ENCODE data around the gene DLL4.

DLL4 gene

DNA sequence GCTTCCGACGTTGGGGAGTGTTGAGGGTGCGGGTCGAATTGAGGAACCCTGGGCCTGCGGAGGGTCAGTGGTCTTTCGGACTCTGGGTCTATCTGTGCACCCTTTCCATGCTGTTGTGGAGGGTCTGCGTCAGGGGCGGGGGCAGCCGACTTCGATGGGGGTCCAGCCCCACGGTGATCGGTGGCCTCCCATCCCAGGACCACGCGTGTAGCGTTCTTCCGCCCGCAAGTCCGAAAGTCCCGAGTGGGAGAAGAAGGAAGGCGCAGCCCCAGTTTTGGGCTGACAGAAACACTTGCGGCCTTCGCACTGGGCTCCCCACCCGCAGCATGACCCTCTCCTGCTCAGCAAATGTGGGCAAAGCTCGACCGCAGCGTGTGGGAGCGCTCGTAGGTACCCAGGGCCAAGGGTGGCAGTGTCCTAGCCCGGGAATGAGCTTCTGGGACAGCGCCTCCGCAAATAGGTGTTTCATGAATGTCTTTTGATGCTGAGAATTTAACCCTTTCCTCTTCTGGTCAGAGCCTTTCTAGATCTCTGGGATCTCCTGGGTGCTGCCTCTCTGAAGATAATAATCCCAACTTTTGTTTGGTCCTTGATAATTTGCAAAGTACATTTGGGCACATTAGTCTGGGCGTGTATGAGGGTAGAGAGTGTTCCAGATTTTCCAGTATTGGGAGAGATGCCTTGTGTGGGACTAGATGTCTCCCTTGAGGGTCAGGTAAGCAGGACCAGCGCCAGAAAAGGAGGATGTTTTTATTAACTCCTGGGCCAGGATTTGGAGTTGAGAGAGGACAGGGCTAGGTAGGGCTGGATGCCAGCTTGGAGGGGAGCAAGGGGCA is 2.3 kb upstream of the DLL4 start:
- no peak for DNase-seq (ENCODE audit: low spot score)

DNA sequence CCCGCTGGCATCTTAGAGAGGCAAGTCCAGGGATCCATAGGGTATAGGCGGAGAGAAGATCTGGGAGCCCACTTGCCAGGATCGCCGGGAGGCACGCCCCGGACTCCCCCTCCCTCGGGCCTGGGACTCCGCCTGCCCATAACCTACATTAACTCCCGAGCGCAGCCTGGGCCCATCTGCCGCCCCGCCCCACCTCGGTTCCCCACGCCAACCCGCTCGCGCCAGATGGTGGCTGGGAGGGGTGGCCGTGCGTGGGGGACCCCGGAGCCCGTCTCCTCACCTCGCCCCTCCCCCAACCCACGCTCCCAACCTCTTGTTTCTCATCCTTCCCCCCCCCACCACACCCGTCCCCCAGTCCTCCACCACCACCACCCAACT is 1.7 kb upstream of the DLL4 start:
- DNase-seq (ENCODE audit: low spot score): no peak

DNA sequence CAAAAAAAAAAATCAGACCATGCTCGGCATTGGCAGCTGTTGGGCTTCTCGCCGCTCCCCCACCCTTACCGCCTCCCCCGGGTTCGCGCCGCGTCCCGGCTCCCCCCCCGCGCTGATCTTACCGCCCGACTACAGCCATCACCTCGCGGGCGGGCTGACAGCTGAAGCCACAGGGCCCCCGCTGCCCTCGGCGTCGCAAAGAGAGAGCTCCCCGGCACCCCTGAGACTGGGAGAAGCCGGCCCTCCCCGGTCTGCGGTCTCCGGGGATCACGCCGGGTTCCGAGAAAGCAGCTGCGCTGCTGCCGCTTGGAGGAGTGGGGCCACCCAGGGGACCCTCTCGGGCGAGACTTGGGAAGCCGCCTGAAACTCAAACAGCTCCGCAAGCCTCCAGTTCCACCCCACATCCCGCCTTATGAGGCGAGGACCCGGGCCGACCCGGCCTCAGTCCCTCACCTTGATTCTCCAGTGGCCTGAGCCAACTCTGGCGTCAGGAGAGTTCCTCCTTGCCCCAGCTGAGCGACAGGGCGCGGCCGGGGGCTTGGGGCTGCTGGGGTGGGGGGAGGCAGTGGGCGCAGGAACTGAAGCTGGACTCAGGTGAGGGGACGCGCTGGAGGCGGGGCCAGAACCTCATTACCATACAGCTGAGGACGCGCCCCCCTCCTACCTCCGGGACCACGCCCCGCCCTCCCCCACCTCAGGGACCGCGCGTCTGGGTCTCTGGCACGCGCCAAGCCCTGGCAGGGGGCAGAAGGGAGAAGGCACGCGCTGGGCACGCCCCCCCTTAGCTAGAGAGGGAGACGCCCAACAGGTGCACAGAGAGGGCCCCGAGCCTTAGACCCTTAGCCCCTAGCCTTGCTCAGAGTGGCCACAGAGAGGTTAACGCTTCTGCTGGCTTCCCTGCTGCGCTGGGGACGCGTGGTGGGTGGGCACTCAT is 1.0 kb upstream of the DLL4 start:
- DNase-seq (ENCODE audit: low spot score): no peak

DNA sequence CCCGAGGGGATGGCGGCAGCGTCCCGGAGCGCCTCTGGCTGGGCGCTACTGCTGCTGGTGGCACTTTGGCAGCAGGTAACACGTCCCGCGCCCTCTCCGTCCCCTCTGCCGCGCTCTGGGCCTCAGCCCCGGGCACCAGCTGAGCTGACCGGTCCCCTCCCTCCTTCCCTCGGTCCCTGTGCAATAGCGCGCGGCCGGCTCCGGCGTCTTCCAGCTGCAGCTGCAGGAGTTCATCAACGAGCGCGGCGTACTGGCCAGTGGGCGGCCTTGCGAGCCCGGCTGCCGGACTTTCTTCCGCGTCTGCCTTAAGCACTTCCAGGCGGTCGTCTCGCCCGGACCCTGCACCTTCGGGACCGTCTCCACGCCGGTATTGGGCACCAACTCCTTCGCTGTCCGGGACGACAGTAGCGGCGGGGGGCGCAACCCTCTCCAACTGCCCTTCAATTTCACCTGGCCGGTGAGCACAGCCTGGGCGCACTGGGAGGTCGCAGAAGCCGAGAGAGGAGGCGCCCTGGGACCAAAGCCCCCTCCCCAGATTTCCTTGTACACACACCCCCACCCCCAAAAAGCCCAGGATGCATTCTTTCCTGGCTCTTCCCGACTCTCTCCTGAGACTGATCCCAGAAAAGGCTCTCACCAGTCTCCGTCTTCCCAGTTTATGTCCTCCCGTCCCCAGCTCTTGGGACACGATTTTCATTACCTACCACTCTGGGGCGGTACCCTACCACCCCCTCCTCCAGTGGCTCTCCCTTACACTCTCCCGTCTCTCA is 705 bp downstream of the DLL4 start:
- DNase-seq (ENCODE audit: low spot score): peak; percentile 54

DNA sequence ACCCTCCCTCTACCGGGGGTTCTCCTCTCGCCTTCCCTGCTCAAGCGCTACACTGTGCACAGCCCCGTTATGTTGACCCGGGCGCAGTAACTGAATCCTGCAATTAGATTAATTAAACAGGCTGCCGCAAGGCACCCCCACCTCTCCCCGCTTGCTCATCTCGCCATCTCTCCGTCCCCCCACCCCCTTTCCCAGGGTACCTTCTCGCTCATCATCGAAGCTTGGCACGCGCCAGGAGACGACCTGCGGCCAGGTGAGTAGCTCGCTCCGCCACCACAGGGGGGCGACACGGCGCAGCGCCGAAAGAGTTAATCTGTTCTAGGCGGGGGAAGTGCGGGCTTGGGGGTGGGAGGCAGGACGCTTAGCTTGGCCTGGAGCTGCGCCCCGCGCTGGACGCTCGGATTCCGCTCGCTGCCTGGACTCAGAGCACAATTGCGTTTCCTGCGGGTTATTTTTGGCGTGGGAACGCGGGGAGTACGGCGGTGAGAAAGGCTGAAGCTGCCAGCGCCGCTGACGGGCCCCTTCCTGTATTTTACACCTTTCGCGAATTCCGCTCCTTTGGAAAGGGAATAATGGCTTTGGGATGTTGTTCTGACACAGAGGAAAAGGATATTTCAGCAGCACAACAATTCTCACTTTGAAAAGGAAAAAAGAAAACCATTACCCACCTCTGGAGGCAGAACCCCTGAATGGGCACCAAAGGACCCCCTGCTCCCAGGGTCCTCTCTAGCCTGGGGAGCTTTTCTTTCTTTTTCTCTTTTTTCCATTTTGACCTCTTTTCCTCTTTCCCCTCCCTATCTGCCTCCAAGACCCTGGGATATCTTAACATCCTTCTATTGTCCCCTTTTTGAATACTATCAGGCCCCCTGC is 1.5 kb downstream of the DLL4 start:
- no peak for DNase-seq (ENCODE audit: low spot score)

DNA sequence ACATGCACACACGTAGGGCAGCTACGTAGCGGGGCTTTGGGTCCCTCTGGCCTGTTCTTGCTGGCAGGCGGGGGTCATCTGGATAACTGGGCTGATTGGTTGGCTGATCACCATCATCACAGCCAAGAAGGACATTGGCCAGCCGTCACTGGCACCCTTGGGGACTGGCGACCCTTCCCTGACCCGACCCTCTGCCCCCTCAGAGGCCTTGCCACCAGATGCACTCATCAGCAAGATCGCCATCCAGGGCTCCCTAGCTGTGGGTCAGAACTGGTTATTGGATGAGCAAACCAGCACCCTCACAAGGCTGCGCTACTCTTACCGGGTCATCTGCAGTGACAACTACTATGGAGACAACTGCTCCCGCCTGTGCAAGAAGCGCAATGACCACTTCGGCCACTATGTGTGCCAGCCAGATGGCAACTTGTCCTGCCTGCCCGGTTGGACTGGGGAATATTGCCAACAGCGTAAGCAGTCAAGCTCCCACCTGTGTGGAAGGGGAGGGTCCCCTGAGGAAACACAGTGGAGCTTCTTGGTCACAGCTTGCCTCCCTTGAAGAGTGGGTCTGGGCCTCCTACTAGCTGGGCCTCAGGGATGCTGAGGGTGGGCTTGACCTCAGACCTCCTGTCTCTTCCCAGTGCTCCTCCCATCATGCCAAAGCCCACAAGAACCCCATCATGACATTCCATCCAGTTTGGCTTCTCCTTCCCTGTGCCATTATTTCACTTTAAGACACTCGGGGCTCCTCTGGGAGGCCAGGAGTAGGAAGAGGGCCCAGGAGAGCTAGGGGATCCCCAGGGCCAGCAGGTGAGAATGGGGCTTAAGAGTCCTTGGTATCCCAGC is 2.4 kb downstream of the DLL4 start:
- DNase-seq (ENCODE audit: low spot score): no peak

DNA sequence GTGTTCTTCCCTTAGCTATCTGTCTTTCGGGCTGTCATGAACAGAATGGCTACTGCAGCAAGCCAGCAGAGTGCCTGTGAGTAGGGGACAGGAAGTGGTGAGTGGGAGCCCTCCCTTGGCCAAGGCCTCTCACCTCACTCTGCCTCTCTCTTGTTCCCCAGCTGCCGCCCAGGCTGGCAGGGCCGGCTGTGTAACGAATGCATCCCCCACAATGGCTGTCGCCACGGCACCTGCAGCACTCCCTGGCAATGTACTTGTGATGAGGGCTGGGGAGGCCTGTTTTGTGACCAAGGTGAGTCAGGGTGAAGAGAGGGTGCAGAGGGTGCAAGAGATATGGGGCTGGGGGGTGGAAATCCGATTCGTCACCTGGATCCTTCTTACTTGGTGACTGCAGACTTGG is 3.0 kb downstream of the DLL4 start:
- DNase-seq (ENCODE audit: low spot score): no peak

DNA sequence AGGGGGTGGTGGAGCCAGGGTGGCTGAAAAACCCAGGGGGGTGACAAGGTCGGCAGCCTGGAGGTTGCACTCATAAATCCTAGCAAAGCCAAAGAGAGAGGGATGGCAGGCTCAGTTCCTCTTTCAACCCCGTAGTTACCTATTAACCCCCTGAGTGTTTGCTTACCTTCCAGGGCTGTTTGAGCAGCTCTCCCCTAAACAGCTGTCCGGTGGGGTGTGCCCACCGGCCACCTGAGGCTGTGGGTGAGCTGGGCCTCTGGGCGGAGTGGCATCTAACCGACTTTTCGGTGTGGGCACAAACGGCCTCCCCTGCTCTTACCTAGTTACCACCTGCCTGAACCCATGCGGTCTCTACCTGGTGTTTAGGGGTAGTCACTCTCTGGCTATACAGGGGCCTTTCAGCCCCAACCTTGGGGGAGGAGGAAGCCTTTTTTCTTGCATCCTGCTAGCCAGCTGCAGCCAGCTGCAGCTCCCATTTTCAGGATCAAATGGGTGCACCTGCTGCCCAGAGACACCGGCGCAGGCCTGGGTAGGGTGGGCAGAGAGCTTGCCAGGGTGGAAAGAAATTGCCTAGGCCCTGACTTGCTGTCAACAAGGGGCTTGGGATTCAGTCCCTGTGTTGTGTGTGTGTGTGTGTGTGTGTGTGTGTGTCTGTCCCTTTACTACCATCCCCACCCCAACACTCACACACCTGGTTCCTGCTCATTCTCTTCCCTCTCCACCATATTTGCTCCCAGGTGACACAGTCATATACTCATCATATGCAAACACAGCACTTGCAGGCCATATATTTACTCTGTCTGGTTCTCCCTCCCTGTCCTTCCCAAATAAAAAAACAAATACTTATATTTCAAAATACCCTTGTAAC is 3.7 kb downstream of the DLL4 start:
- DNase-seq (ENCODE audit: low spot score): no peak

DNA sequence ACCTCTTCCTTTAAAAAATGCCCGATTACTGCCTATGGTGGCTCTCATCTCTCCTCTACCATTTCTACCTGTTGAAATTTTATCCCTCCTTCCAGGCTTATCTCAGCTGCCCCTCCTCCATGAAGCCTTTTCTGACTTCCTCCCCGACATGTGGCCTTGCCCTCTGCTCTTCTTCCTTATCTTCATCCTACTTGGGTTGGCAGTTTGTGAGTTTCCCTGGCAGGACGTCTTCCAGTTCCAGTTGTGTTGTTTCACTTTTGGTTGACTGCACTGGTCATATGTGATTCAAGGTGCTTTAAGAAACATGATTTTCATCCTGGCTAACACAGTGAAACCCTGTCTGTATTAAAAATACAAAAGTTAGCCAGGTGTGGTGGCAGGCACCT is 4.4 kb downstream of the DLL4 start:
- no peak for DNase-seq (ENCODE audit: low spot score)

DNA sequence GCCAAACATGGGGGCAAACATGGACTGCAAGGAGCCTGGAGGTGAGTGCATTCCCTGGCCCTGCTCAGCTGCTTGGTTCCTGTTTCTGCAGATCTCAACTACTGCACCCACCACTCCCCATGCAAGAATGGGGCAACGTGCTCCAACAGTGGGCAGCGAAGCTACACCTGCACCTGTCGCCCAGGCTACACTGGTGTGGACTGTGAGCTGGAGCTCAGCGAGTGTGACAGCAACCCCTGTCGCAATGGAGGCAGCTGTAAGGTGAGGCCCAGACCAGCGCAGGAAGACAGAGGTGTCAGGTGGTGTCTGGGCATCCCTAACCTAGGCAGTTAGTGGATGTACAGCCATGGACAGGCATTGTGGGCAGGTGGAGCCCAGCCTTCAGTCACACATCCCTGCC is 5.3 kb downstream of the DLL4 start:
- no peak for DNase-seq (ENCODE audit: low spot score)

DNA sequence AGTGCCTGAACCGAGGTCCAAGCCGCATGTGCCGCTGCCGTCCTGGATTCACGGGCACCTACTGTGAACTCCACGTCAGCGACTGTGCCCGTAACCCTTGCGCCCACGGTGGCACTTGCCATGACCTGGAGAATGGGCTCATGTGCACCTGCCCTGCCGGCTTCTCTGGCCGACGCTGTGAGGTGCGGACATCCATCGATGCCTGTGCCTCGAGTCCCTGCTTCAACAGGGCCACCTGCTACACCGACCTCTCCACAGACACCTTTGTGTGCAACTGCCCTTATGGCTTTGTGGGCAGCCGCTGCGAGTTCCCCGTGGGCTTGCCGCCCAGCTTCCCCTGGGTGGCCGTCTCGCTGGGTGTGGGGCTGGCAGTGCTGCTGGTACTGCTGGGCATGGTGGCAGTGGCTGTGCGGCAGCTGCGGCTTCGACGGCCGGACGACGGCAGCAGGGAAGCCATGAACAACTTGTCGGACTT is 7.1 kb downstream of the DLL4 start:
- DNase-seq (ENCODE audit: low spot score): no peak

DNA sequence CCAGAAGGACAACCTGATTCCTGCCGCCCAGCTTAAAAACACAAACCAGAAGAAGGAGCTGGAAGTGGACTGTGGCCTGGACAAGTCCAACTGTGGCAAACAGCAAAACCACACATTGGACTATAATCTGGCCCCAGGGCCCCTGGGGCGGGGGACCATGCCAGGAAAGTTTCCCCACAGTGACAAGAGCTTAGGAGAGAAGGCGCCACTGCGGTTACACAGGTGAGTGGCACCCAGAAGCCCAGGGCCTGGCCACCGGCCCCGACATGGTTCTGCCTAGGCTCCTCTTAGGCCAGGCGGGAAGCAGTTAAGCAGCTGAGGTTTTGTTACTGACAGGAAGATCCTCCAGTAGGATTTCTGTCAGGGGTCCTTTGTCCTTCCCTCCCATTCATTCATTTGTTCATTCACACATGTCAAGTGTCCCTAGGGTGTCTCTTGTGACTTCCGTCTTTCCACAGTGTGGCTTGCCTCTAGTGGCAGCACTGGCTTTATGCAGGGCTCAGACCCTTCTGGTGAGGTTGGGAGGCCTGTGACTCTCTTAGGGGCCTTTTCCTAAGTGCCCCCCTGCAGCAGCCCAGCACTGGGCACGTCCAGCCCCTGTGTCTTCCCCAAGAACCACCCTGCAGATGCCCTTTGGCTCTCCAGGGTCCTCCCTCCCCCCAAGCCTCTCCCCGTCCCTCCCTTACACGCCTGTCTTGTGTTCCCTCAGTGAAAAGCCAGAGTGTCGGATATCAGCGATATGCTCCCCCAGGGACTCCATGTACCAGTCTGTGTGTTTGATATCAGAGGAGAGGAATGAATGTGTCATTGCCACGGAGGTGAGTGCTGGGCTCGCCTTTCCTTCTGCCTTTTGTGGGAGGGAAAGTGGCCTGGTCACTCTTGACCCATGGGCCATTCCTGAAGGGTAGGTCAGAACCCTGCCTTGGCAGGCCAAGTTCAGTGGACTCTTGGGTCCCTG is 7.8 kb downstream of the DLL4 start:
- DNase-seq (ENCODE audit: low spot score): no peak

DNA sequence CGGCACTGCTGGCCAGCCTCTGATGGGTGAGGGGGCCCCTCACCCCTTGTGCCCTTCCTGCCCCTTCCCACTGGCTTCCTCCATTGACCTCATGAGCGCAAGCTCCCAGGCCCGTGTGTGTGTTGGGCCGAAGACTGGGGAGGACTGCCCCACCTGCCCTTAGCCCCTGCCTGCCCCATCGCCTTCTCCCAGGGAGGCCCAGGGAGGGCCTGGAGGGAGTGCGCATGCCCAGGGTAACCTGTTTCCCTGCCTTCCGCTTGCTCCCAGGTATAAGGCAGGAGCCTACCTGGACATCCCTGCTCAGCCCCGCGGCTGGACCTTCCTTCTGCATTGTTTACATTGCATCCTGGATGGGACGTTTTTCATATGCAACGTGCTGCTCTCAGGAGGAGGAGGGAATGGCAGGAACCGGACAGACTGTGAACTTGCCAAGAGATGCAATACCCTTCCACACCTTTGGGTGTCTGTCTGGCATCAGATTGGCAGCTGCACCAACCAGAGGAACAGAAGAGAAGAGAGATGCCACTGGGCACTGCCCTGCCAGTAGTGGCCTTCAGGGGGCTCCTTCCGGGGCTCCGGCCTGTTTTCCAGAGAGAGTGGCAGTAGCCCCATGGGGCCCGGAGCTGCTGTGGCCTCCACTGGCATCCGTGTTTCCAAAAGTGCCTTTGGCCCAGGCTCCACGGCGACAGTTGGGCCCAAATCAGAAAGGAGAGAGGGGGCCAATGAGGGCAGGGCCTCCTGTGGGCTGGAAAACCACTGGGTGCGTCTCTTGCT is 8.8 kb downstream of the DLL4 start:
- no peak for DNase-seq (ENCODE audit: low spot score)

DNA sequence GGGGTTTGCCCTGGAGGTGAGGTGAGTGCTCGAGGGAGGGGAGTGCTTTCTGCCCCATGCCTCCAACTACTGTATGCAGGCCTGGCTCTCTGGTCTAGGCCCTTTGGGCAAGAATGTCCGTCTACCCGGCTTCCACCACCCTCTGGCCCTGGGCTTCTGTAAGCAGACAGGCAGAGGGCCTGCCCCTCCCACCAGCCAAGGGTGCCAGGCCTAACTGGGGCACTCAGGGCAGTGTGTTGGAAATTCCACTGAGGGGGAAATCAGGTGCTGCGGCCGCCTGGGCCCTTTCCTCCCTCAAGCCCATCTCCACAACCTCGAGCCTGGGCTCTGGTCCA is 9.4 kb downstream of the DLL4 start:
- no peak for DNase-seq (ENCODE audit: low spot score)

DNA sequence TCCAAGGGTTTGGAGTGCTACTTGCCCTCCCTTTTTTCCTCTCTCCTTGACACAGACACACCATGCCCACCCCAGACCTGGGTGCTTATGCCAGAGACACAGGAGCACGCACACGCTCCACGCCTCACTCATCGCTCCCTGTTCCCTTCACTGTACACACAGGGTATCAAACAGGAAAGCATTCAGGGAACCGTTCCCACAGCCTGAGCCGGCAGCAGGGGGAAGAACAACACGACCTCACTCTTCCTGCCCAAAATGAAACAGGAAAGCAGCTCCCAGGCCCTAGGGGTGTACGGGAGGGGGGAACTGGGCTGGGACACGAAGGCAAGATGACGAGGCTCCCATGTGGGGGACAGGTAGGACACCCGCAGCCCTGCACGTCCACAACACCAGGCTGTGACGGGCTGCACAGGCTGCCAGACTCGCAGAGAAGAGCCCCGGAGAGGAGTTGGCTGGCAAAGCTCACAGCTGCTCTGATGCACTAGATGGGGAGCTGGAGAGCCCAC is 11.2 kb downstream of the DLL4 start:
- no peak for DNase-seq (ENCODE audit: low spot score)

DNA sequence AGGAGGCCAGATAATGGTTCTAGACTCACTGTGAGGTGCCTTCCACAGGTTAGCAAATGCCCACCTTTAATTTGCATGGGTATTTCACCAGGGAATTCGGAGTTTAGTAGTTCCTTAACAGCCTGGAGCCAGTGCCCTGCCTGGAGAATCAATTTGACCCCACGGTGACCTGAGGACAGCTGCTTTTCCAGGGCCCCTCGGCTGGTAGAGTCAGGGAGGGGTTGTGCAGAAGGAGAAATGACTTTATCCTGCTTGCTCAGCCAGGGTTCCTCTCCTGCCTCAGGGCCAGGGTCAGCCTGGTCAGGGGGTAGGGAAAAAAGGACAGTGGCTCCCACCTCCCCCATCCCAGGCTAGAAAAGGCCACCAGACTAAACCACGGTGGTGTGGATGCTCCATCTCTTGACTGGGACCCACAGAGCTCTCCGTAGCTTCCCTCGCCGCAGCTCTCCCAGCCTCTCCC is 12.0 kb downstream of the DLL4 start:
- DNase-seq (ENCODE audit: low spot score): no peak
